NT2/D1 (cell line): ENCODE data around the gene MYO1D.

Experiments used
- SUZ12 ChIP-seq: IDR thresholded peaks from 2 replicates; pipeline ENCODE4 v1.6.1; 2011; ENCODE audit not compliant: insufficient read length, insufficient read depth; ENCODE audit errors: extremely low read depth
- YY1 ChIP-seq: IDR thresholded peaks from 2 replicates; pipeline ENCODE4 v1.6.1; 2011; ENCODE audit not compliant: insufficient read length, insufficient read depth
- ZNF274 ChIP-seq: IDR thresholded peaks from 2 replicates; pipeline ENCODE4 v1.6.1; 2011; ENCODE audit warnings: mild to moderate bottlenecking, low read depth, low read length

- TF ChIP-seq YY1 (no peak), SUZ12 (no peak), ZNF274 (no peak)
Measured at GRCh38 chr17:32504166-32504990, 372.5 kb downstream of the MYO1D start.
